ENCODE data around the gene SAC3D1. TPM values are rescaled to one million over a fixed set of nuclear protein-coding genes. Genes with fewer than 3 reads are reported as not detected.
"Not testable (repeated sequence)": the region's sequence is repeated elsewhere in the genome, so short reads cannot be mapped to it uniquely, and the experiment has no call there.

SAC3D1 gene
- total and polyA plus RNA-seq, 3 experiments from 2014 or later, result 12.0 to 27.1 (median 24.8) TPM

DNA sequence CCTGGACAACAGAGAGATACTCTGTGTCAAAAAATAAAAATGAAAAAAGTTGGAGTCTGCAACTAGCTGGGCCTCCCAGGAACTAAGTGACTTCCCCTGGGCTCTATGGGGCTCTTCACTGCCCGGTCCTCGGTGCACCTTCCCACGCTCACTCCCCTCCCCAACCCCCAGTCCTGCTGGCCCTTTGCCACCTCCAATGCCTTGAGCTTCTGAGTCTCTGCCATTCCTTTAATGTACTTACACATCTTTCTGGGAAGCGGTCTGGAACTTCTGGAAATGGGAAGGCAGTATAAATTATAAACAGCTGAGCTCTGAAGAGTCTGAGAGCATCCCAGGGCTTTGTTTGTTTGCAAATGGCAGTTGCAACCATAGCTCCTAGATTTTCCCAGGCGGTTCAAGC lies 38.3 kb upstream of the SAC3D1 start:
- H3K36me3 ChIP-seq (ENCODE audit: insufficient read depth, low read length), result no peaks in the 10 kb centered on the region
- H3K4me1 ChIP-seq (ENCODE audit: insufficient read depth, low read length), result peaks cover 9% of the 10 kb centered on the region
- no peaks in the 10 kb centered on the region for H3K36me3 Mint-ChIP-seq
- H3K27me3 ChIP-seq (ENCODE audit: insufficient read depth, low read length, poor library complexity, severe bottlenecking), result no peaks in the 10 kb centered on the region
- no peak overlapping the region for H3K4me3 ChIP-seq (ENCODE audit: low read length)
- ChIA-PET POLR2A (no interaction called here), CTCF (interaction anchor here (1.2 to 3.2 kb wide), 2 partner anchors 12 to 155 kb away, joined by 3 to 10 read pairs; partner anchors contain the start of gene ARL2)
- H3K27me3 Mint-ChIP-seq, result peaks cover 0 to 4% of the 10 kb centered on the region in 2 donors
- H3K9me3 Mint-ChIP-seq, result no peaks in the 10 kb centered on the region
- DNase-seq, result no peak
- no peak overlapping the region for H3K27ac ChIP-seq (ENCODE audit: low read depth, low read length)
- no peak overlapping the region for H3K27ac Mint-ChIP-seq
- peaks cover 5 to 9% (median 6%) of the 10 kb centered on the region in 3 donors for H3K4me1 Mint-ChIP-seq
- H3K9me3 ChIP-seq (ENCODE audit: low read length), result no peaks in the 10 kb centered on the region
- H3K4me3 Mint-ChIP-seq, result no peak overlapping the region

DNA sequence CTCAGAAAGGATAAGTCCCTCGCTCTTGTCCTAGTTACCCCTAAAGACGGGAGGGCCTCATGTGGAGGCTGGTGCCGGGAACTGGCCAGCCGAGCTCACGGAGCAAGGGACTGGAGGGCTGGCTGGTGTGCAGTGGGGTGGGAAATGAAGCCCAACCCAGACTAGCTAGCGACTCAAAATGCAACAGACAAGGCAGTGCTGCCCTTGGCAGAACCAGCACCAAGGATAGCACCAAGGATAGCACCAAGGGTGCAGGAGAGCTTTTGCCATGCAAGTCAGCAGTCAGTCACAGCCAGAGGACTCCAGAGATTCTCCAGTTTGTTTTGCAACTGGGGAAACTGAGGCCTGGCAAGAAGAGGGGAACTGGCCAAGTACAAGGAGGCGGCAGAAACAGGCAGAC lies 37.7 kb upstream of the SAC3D1 start:
- peaks cover 3 to 6% (median 4%) of the 10 kb centered on the region in 3 donors for H3K4me1 Mint-ChIP-seq
- Histone ChIP-seq H3K27me3 (ENCODE audit: insufficient read depth, low read length, poor library complexity, severe bottlenecking) (no peaks in the 10 kb centered on the region), H3K9me3 (ENCODE audit: low read length) (no peaks in the 10 kb centered on the region), H3K27ac (ENCODE audit: low read depth, low read length) (no peak overlapping the region), H3K4me1 (ENCODE audit: insufficient read depth, low read length) (peaks cover 9% of the 10 kb centered on the region), H3K36me3 (ENCODE audit: insufficient read depth, low read length) (no peaks in the 10 kb centered on the region), H3K4me3 (ENCODE audit: low read length) (no peak overlapping the region)
- ChIA-PET POLR2A (no interaction called here), CTCF (interaction anchor here (1.2 to 3.2 kb wide), 3 partner anchors 11 to 155 kb away, joined by 3 to 10 read pairs (median 4); partner anchors contain the start of gene ARL2)
- peaks cover 0 to 4% of the 10 kb centered on the region in 2 donors for H3K27me3 Mint-ChIP-seq
- DNase-seq, result no peak
- H3K27ac Mint-ChIP-seq, result no peak overlapping the region
- H3K9me3 Mint-ChIP-seq, result no peaks in the 10 kb centered on the region
- no peak overlapping the region for H3K4me3 Mint-ChIP-seq
- no peaks in the 10 kb centered on the region for H3K36me3 Mint-ChIP-seq

DNA sequence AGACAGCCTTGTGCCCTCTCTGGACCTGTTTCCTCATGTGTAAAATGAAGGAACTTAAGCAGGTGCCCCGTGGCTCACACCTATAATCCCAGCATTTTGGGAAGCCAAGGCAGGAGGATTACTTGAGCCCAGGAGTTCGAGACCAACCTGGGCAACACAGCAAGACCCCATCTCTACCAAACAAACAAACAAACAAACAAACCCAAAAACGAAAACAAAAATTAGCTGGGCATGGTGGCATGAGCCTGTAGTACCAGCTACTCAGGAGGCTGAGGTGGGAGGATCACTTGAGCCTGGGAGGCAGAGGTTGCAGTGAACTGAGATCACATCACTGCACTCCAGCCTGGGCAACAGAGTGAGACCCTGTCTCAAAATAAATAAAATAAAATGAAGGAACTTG lies 37.0 kb upstream of the SAC3D1 start:
- H3K27ac ChIP-seq (ENCODE audit: low read depth, low read length); POLR2A ChIA-PET; H3K9me3 ChIP-seq (ENCODE audit: low read length); H3K4me3 Mint-ChIP-seq; H3K9me3 Mint-ChIP-seq; DNase-seq; H3K4me1 ChIP-seq (ENCODE audit: insufficient read depth, low read length); H3K27me3 ChIP-seq (ENCODE audit: insufficient read depth, low read length, poor library complexity, severe bottlenecking); H3K36me3 Mint-ChIP-seq; H3K4me1 Mint-ChIP-seq; H3K27me3 Mint-ChIP-seq; H3K27ac Mint-ChIP-seq; H3K36me3 ChIP-seq (ENCODE audit: insufficient read depth, low read length); H3K4me3 ChIP-seq (ENCODE audit: low read length): not testable (repeated sequence)
- CTCF ChIA-PET, result interaction anchor here (1.2 to 3.2 kb wide), 2 partner anchors 10 to 106 kb away, joined by 4 to 10 read pairs; partner anchors contain the start of gene ARL2

DNA sequence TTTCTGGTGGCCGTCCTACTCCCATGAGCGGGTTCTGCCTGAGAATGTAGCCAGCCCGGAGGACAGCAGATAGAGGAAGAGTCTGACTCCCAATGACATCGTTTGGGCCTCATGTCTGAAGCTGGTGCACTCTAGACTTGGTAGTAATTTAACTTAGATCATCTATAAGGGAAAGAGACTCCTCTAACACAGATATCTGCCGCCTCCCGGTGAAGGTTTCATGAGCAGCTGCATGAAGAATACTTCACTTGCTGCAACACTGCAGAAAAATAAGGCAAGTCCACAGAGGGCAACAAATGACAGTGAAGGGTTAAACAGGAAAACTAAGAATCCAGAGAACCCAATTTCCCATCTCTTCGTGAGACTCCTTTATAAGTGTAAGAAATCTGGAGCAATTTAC lies 33.0 kb upstream of the SAC3D1 start:
- Mint-ChIP-seq H3K4me1 (peaks cover 0 to 2% (median 2%) of the 10 kb centered on the region in 3 donors), H3K9me3 (no peaks in the 10 kb centered on the region), H3K36me3 (no peaks in the 10 kb centered on the region), H3K4me3 (no peak overlapping the region), H3K27ac (no peak overlapping the region), H3K27me3 (peaks cover 0 to 3% of the 10 kb centered on the region in 2 donors)
- ChIA-PET POLR2A (no interaction called here), CTCF (no interaction called here)
- no peak for DNase-seq
- no peaks in the 10 kb centered on the region for H3K27me3 ChIP-seq (ENCODE audit: insufficient read depth, low read length, poor library complexity, severe bottlenecking)
- H3K27ac ChIP-seq (ENCODE audit: low read depth, low read length), result no peak overlapping the region
- H3K4me1 ChIP-seq (ENCODE audit: insufficient read depth, low read length), result peaks cover 1% of the 10 kb centered on the region
- no peaks in the 10 kb centered on the region for H3K9me3 ChIP-seq (ENCODE audit: low read length)
- no peak overlapping the region for H3K4me3 ChIP-seq (ENCODE audit: low read length)
- no peaks in the 10 kb centered on the region for H3K36me3 ChIP-seq (ENCODE audit: insufficient read depth, low read length)

DNA sequence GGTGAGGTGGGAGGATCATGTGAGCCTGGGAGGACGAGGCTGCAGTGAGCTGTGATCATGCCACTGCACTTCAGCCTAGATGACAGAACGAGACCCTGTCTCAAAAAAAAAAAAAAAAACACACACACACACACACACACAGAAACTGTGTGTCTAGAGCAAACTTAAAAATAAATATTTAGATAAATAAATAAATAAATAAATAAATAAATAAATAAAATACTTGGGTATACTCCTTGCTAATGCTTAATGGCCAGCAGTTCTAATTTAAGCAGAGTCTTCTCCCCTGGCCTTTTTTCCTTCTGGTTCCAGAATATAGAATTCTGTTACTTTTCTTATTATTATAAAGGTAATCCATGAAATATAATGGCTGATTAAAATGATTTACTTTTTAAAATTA lies 32.1 kb upstream of the SAC3D1 start:
- no peak for DNase-seq
- POLR2A ChIA-PET, result no interaction called here
- Histone ChIP-seq H3K27ac (ENCODE audit: low read depth, low read length) (no peak overlapping the region), H3K9me3 (ENCODE audit: low read length) (no peaks in the 10 kb centered on the region), H3K36me3 (ENCODE audit: insufficient read depth, low read length) (no peaks in the 10 kb centered on the region), H3K4me1 (ENCODE audit: insufficient read depth, low read length) (peaks cover 6% of the 10 kb centered on the region), H3K4me3 (ENCODE audit: low read length) (no peak overlapping the region), H3K27me3 (ENCODE audit: insufficient read depth, low read length, poor library complexity, severe bottlenecking) (no peaks in the 10 kb centered on the region)
- Mint-ChIP-seq H3K9me3 (no peaks in the 10 kb centered on the region), H3K4me1 (peaks cover 6 to 10% (median 8%) of the 10 kb centered on the region in 3 donors), H3K27ac (no peak overlapping the region), H3K36me3 (peaks cover 0 to 3% (median 0%) of the 10 kb centered on the region in 3 donors), H3K27me3 (peaks cover 0 to 2% of the 10 kb centered on the region in 2 donors), H3K4me3 (no peak overlapping the region)
- CTCF ChIA-PET, result no interaction called here

DNA sequence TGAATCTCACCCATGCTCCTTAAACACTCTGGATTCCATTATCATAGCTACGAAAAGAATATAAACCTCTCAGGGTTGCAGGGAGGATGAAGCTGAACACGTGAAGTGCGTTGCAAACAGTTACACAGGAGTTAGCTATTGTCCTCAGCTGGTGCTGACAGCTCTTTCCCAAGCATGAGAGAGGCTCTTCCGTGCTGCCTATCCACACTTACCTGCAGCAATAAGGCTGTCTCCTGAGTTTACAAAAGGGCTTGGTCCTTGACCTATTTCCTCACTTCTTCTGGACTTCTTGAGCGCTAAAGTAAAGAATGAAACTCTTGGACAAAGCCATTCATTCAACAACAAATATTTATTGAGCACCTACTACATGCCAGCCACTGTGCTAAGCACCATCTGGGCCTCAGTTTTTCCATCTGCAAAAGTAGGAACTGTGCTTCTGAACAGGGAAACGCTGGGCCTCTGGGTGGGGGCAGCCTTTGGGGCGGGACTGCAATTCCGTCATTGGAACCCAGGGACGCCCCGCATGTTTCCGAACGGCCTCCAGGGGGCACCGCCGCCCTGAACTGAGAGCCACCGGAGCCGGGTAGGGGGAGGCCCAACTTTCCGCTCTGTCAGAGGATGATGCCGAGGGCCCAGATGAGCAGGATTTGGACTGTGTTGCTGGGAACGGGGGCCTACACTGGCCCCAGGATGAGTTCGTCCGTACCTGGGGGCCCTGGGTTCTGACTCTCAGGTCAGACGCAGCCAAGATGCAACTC lies 27.7 kb upstream of the SAC3D1 start:
- CTCF ChIA-PET, result interaction anchor here (0.7 to 3.9 kb wide), 29 partner anchors 10 to 324 kb away, joined by 3 to 27 read pairs (median 4); partner anchors contain the start of genes BATF2, FAU, MRPL49 and SAC3D1
- peaks cover 0 to 16% (median 0%) of the 10 kb centered on the region in 3 donors for H3K36me3 Mint-ChIP-seq
- no peaks in the 10 kb centered on the region for H3K27me3 ChIP-seq (ENCODE audit: insufficient read depth, low read length, poor library complexity, severe bottlenecking)
- peak overlapping the region; percentile 97 for H3K27ac ChIP-seq (ENCODE audit: low read depth, low read length)
- peak; percentile 85 to 94 (median 88) for DNase-seq
- peak overlapping the region; percentile 92 to 96 (median 94) for H3K4me3 Mint-ChIP-seq
- POLR2A ChIA-PET, result interaction anchor here (0.6 to 1.8 kb wide), 5 partner anchors 17 to 235 kb away, joined by 3 to 8 read pairs (median 4); partner anchors contain the start of genes BATF2, FAU, MRPL49 and SAC3D1
- no peaks in the 10 kb centered on the region for H3K36me3 ChIP-seq (ENCODE audit: insufficient read depth, low read length)
- no peaks in the 10 kb centered on the region for H3K27me3 Mint-ChIP-seq
- H3K4me1 Mint-ChIP-seq, result peaks cover 18 to 33% (median 23%) of the 10 kb centered on the region in 3 donors
- H3K9me3 Mint-ChIP-seq, result no peaks in the 10 kb centered on the region
- peak overlapping the region; percentile 99 for H3K4me3 ChIP-seq (ENCODE audit: low read length)
- peak overlapping the region; percentile 95 to 99 (median 98) for H3K27ac Mint-ChIP-seq
- peaks cover 12% of the 10 kb centered on the region for H3K4me1 ChIP-seq (ENCODE audit: insufficient read depth, low read length)
- no peaks in the 10 kb centered on the region for H3K9me3 ChIP-seq (ENCODE audit: low read length)

DNA sequence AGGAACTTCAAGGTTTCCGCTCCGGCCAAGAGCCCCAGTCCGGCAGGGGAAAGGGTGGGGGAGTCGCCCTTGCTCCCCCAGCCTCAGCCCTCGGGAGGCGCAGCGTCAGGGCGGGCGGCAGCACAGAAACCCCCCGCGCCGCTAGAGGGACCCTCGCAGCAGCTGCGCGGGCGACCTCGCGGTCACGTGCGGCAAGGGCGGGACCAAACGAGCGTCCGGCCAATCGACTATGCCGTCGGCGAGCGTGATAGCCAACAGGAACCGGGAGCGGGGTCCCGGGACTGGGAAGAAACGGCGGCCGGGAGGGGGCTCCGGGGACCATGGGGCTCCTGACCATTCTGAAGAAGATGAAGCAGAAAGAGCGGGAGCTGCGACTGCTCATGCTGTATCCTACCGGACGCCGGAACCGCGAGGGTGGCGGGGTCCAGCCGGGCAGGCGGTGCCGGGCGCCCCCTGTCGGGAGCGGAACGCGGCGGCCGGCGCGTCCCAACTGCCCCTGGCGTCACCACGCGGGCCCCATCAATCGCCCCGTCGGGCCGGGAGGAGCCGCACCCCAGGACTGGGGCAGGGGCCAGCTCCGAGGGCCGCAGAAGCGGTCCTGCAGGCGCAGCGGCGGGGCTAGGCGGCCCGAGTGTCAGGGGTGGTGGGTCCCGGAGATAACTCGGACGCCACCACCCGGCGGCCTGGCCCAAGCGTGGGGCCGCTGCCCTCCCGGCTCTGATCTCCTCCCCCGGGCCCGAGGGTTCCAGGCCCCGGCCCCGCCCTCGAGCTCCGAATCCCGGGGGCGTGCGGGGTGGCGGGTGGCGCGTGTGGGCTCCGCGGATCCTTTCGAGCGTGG lies 26.9 kb upstream of the SAC3D1 start, which contains the start of gene ARL2:
ARL2 (plus strand) TSS at position 273 of the 838 bp plus-strand sequence; CDS start at position 321, 48 bp downstream.
- Mint-ChIP-seq H3K4me1 (peaks cover 18 to 33% (median 23%) of the 10 kb centered on the region in 3 donors), H3K27me3 (no peaks in the 10 kb centered on the region), H3K36me3 (peaks cover 0 to 16% (median 0%) of the 10 kb centered on the region in 3 donors), H3K9me3 (no peaks in the 10 kb centered on the region), H3K4me3 (peak within 1 kb of the TSS; percentile 92 to 96 (median 94)), H3K27ac (peak within 1 kb of the TSS; percentile 95 to 99 (median 98))
- Histone ChIP-seq H3K36me3 (ENCODE audit: insufficient read depth, low read length) (no peaks in the 10 kb centered on the region), H3K27me3 (ENCODE audit: insufficient read depth, low read length, poor library complexity, severe bottlenecking) (no peaks in the 10 kb centered on the region), H3K27ac (ENCODE audit: low read depth, low read length) (peak within 1 kb of the TSS; percentile 97), H3K9me3 (ENCODE audit: low read length) (no peaks in the 10 kb centered on the region), H3K4me1 (ENCODE audit: insufficient read depth, low read length) (peaks cover 12% of the 10 kb centered on the region), H3K4me3 (ENCODE audit: low read length) (peak within 1 kb of the TSS; percentile 99)
- ChIA-PET POLR2A (interaction anchor here (0.6 to 1.8 kb wide), 12 partner anchors 16 to 236 kb away, joined by 3 to 8 read pairs (median 3); partner anchors contain the start of genes CDC42BPG, FAU, MRPL49 and PPP2R5B), CTCF (interaction anchor here (0.7 to 3.9 kb wide), 29 partner anchors 11 to 303 kb away, joined by 3 to 27 read pairs (median 4); partner anchors contain the start of genes CAPN1, CDC42BPG, FAU and MRPL49)
- DNase-seq, result peak; percentile 80 to 90 (median 84)
